Measurements from ENCODE around the gene PDE6G. TPM values are rescaled to one million over a fixed set of nuclear protein-coding genes. Genes with fewer than 3 reads are reported as not detected.

Gene PDE6G
- total and polyA plus RNA-seq, 2 of the 13 experiments (the other 11 are each of a cell fraction or from before 2014, with no cell fraction given): 1.4 to 6.7 TPM

GRCh38 chr17:81683584-81684441 is 27.5 kb upstream of the PDE6G start, which contains the start of the genes ARL16 and HGS (continued):
- peak; percentile 86 for TF ChIP-seq TFDP2 (CRISPR knock-in tag; IDR thresholded peaks at IDR 0.05)
- no peak; the same call in 1 of the 2 replicates for TF ChIP-seq ZNF619 (CRISPR knock-in tag; IDR thresholded peaks at IDR 0.05)
- TF ChIP-seq AGO2 (optimal IDR thresholded peaks at IDR 0.05; ENCODE audit: low read depth, low read length): peak; percentile 59
- no peak for TF ChIP-seq NKX3-1 (CRISPR knock-in tag; IDR thresholded peaks at IDR 0.05)
- TF ChIP-seq POLR2A (IDR thresholded peaks at IDR 0.05; ENCODE audit: insufficient read depth in 1 of 2, low read depth in 2 of 2, low read length in 2 of 2): peak; percentile 70 to 76
- TF ChIP-seq ZNF580 (CRISPR knock-in tag; IDR thresholded peaks at IDR 0.05; ENCODE audit: borderline replicate concordance, low read depth): peak; percentile 25; the same call in 1 of the 2 replicates
- TF ChIP-seq ZNF737 (CRISPR knock-in tag; IDR thresholded peaks at IDR 0.05; ENCODE audit: borderline replicate concordance): no peak
- TF ChIP-seq ZMYM4 (CRISPR knock-in tag; IDR thresholded peaks at IDR 0.05): peak; percentile 83
- TF ChIP-seq CEBPZ (IDR thresholded peaks at IDR 0.05; ENCODE audit: low read length): no peak
- TF ChIP-seq RARG (CRISPR knock-in tag; IDR thresholded peaks at IDR 0.05; ENCODE audit: low read depth): 0 out of 2 replicates have a peak, but pooled peaks have one; percentile 80
- peak; percentile 46; the same call in 1 of the 2 replicates for TF ChIP-seq DMAP1 (CRISPR knock-in tag; IDR thresholded peaks at IDR 0.05)
- no peak for TF ChIP-seq MBD4 (IDR thresholded peaks at IDR 0.05; ENCODE audit: borderline replicate concordance, low read length)
- peak; percentile 74; the same call in 1 of the 2 replicates for TF ChIP-seq ZNF510 (CRISPR knock-in tag; IDR thresholded peaks at IDR 0.05; ENCODE audit: low read depth)
- peak; percentile 50; the same call in 1 of the 2 replicates for TF ChIP-seq FOXC1 (CRISPR knock-in tag; IDR thresholded peaks at IDR 0.05; ENCODE audit: borderline replicate concordance)
- peak; percentile 81 for TF ChIP-seq TARDBP (CRISPR knock-in tag; IDR thresholded peaks at IDR 0.05)
- TF ChIP-seq SIX4 (CRISPR knock-in tag; IDR thresholded peaks at IDR 0.05): no peak
- no peak for TF ChIP-seq IRF1 (CRISPR knock-in tag; IDR thresholded peaks at IDR 0.05; ENCODE audit: low read depth)
- peak; percentile 17; the same call in 1 of the 2 replicates for TF ChIP-seq CBX5 (CRISPR knock-in tag; IDR thresholded peaks at IDR 0.05; ENCODE audit: borderline replicate concordance)
- TF ChIP-seq ZNF720 (CRISPR knock-in tag; IDR thresholded peaks at IDR 0.05): no peak
- no peak for TF ChIP-seq ZNF547 (CRISPR knock-in tag; IDR thresholded peaks at IDR 0.05)
- no peak for TF ChIP-seq SUZ12 (IDR thresholded peaks at IDR 0.05; ENCODE audit: low read depth, low read length)
- peak; percentile 7; the same call in 1 of the 2 replicates for TF ChIP-seq SIX1 (CRISPR knock-in tag; IDR thresholded peaks at IDR 0.05; ENCODE audit: borderline replicate concordance)
- TF ChIP-seq ZNF7 (CRISPR knock-in tag; IDR thresholded peaks at IDR 0.05): no peak
- no peak for TF ChIP-seq HDAC6 (IDR thresholded peaks at IDR 0.05; ENCODE audit: low read depth, low read length)
- no peak for TF ChIP-seq TEF (CRISPR knock-in tag; IDR thresholded peaks at IDR 0.05)
